Rectal smooth muscle tissue (tissue), 1 donor: Measurements from ENCODE around the gene EBF3.

ENCODE experiments used
- H3K27ac ChIP-seq: one replicate; pipeline ENCODE4 v1.7.0; 2013; ENCODE audit warnings: low read depth, low read length, inconsistent platforms
- H3K27me3 ChIP-seq: one replicate; pipeline ENCODE4 v1.7.0; 2013; ENCODE audit warnings: low read length; ENCODE audit not compliant: control insufficient read depth, insufficient read depth
- H3K36me3 ChIP-seq: one replicate; pipeline ENCODE4 v1.7.0; 2013; ENCODE audit warnings: low read length; ENCODE audit not compliant: control insufficient read depth, insufficient read depth
- H3K4me1 ChIP-seq: one replicate; pipeline ENCODE4 v1.7.0; 2013; ENCODE audit warnings: low read length; ENCODE audit not compliant: control insufficient read depth, insufficient read depth
- H3K4me3 ChIP-seq: one replicate; pipeline ENCODE4 v1.7.0; 2013; ENCODE audit warnings: low read length
- H3K9ac ChIP-seq: one replicate; pipeline ENCODE4 v1.7.0; 2013; ENCODE audit warnings: low read length

EBF3 gene

DNA sequence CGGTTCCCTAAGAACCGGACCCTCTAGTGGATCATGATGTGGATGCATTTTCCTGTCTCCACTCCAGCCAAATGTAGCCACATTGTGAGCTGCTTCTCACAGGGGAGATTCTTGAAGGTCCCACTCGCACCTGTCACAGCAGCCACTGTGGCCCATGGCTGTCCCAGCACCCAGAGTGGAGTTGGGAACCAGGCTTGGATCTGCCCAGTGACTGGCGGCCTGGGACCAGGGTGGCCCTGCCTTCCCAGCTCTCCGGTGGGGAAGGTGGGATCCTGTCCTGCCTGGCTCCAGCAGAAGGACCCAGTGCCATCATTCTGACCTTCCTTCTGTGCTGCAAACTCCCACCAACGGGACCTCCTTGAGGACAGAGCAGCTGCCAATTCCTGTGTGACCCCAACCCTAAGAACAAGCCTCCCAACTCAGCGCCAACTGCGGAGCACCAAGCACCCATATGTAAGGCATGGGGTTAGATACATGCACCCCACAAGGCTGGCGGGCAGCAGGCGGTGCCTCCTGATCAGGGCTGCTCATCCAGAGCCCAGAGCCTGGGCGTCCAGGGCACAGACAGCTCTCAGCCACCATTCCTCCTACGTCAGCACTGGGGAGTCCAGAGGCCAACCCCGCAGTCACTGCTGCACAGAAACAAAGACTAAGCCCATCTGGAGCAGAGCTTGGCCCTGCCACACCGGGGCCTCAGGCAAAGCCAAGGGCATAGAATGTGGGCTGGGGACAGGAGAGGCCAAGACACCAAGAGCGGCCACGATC, 28.8 kb downstream of the EBF3 start:
- Histone ChIP-seq H3K36me3 (no peaks in the 10 kb centered on the region), H3K4me3 (no peak overlapping the region), H3K27me3 (no peaks in the 10 kb centered on the region), H3K9ac (no peak overlapping the region), H3K27ac (no peak overlapping the region), H3K4me1 (no peaks in the 10 kb centered on the region)

DNA sequence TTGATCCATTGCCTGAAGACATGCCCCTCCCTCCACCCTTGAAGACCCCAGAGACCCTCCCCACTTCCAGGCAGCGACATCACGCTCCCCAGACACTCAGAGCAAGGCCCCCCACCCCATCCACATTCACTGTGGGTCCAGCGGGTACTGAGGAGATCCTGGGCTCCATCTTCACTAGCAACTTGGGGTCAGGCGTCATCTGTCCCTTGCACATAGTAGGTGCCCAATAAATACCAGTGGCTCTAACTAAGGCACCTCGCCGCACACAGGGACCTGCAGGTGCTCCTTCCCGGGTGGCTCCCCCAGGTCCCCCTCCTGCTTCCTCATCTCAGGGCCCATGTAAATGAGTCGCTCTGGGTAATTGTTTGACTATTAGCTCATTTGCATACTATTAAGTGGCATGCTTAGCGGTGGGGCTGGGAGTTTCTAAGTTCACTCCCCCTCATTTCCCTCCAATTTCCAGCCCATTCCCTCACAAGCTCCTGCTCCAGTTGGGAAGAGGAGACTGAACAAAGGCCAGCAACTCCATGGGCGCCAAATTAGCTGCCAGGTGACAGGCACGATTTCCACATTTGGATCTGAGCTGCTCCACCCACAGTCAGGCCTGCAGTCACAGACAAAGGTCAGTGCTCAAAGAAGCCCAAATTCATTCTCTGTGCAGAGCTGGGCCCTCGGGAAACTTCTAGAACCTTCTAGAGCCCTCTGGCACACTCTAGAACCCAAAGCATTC, 29.7 kb downstream of the EBF3 start:
- no peaks in the 10 kb centered on the region for H3K36me3 ChIP-seq
- H3K9ac ChIP-seq = no peak overlapping the region
- H3K4me3 ChIP-seq = no peak overlapping the region
- H3K27me3 ChIP-seq = no peaks in the 10 kb centered on the region
- no peak overlapping the region for H3K27ac ChIP-seq
- no peaks in the 10 kb centered on the region for H3K4me1 ChIP-seq

DNA sequence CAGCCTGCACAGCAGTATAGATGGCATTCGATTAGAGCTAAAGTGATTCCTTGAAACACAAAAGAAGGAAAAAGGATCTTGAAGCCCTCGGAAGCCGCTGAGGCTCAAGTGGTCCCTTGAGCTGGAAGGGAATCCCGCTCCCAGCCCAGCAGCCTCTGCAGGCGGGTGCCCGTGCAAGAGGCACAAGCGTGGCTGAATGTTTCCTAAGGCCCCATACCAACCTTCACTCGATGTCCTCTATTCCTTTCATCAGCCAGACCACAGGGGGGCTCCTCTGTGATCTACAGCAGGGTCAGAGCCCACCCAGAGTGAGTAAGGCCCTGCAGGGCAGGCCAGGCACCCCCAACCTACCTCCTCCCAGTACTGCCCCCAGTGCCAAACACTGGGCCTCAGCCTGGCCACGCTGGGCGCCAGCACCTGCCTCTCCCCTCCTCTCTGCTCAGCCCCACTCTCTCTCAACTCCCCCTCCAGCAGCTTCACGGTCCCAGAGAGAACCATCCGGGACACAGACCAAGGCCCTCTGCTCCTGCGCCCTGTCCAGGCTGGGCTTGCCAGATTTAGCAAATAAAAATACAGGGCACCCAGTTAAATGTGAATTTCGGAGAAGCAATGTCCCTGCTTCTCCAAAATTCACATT, 30.5 kb downstream of the EBF3 start:
- Histone ChIP-seq H3K36me3 (no peaks in the 10 kb centered on the region), H3K27ac (no peak overlapping the region), H3K27me3 (no peaks in the 10 kb centered on the region), H3K4me3 (no peak overlapping the region), H3K4me1 (no peaks in the 10 kb centered on the region), H3K9ac (no peak overlapping the region)

DNA sequence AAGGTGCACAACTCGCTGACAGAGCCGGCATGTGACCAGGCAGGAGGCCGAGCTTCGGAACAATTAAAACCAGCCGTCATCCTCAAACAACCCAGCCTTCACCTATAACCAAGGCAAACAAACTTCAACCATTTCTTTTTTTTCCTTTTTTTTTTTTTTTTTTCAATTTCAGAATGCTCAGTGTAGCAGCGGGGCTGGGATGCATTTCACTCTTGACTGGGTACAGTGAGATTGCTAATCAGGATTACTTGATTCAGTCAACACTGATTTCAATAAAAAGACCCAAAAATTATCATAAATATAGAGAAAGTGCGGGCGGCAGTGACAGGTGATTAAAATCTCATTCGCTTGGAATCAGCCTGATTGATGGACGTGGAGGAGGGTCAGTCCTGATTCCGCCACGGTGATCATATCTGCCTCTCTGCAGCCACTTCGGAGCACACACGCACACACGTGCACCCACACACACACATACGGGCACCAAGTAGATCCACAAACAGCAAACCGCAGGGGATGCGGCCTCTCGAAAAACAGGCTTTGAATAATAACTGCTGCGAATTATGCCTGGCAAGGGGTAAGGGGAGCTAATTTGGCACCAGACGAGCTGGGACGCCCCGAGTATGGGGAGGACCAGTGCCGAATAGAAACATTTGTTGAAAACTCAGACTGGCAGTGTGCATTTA, 31.2 kb downstream of the EBF3 start:
- Histone ChIP-seq H3K36me3 (no peaks in the 10 kb centered on the region), H3K4me3 (no peak overlapping the region), H3K27me3 (no peaks in the 10 kb centered on the region), H3K27ac (no peak overlapping the region), H3K4me1 (no peaks in the 10 kb centered on the region), H3K9ac (no peak overlapping the region)

DNA sequence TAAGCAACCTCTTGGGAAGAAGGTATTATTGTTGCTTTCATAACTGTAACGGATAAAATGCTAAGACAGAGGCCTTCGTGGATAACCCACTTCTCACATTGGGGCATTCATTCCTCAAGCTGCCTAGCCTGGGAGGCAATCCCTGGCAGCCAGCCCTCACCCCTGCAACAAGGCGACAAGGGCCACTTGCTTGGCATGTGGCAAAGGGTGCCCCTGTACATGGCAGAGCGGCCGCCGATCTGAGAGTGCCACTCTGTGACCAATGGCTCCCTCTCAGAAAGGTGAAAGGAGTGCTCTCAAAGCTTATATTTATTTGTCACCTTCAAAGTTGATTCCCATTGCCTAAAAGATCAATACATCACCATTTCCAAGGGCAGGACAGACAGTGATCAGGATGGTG, 31.9 kb downstream of the EBF3 start:
- H3K9ac ChIP-seq = no peak overlapping the region
- H3K36me3 ChIP-seq = no peaks in the 10 kb centered on the region
- H3K4me3 ChIP-seq = no peak overlapping the region
- H3K4me1 ChIP-seq = no peaks in the 10 kb centered on the region
- H3K27ac ChIP-seq = no peak overlapping the region
- H3K27me3 ChIP-seq = no peaks in the 10 kb centered on the region

DNA sequence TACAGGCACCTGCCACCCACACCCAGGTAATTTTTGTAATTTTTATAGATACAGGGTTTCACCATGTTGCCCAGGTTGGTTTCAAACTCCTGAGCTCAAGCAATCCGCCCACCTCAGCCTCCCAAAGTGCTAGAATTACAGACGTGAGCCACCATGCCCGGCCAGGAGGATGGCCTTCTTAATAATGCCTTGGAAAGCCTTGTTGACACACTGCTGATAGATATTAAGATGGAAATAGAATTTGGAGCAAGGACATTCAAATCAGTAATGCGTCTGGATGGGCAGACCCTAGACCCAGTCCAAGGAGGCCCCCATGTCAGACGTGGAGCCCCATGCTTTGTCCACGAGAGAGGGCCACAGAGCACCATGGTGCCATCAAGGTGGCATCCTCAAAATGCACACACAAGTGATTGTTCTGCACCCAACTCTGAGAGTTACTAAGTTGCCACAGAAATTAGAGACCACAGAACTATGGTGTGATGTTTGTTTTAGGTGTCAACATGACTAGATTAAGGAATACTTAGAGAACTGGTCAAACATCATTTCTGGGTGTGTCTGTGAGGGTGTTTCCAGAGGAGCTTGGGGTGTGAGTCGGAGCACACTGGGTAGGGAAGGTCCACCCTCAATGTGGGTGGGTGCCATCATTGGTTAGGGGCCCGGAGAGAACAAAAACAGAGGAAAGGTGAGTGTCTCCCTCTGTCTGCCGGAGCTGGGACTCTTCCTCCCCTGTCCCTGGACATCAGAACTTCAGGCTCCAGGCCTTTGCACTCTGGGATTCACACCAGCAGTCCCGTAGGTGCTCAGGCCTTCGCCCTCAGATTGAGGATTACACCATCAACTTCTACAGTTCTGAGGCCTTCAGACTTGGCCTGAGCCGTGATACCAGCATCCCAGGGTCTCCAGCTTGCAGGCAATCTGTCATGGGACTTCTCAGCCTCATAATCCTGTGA, 34.5 kb downstream of the EBF3 start:
- no peak overlapping the region for H3K4me3 ChIP-seq
- H3K4me1 ChIP-seq = no peaks in the 10 kb centered on the region
- H3K9ac ChIP-seq = no peak overlapping the region
- H3K27ac ChIP-seq = no peak overlapping the region
- H3K36me3 ChIP-seq = no peaks in the 10 kb centered on the region
- no peaks in the 10 kb centered on the region for H3K27me3 ChIP-seq

DNA sequence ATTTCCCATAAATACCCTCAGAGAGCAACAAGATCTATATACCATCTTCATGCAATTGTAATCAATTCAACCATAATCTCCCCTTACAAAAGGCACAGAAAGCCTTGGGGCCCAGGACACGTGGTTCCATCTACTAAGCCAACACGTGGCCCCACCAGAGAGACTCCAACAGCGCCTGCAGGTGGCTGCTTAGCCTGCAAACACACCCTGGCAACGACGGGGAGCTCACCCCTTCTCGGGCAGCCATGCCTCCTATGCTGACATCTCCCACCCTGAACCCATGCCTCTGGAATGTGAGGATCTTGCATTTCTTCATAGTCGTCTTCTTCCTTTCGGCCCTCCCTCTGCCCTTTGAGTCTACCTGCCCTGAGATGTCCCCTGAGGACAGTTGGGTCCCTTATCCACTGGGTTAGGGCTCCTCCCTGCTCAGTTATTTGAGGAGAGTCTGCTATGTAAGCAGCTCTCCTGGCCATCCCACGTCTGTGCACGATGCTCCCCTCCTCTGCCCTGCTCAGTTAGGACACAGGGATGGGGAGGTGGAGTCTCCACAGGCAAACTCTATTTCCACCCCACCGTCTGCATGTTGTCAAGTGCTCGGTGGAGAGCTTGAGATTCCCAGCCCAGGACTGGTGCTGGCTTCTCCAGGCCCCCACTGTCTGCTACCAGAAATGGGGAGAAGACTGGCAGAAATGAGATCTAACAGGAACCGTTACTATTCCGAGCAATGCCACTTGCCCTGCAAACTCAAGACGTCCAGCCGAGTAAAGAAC, 36.5 kb downstream of the EBF3 start:
- no peak overlapping the region for H3K4me3 ChIP-seq
- H3K4me1 ChIP-seq = no peaks in the 10 kb centered on the region
- no peak overlapping the region for H3K9ac ChIP-seq
- H3K36me3 ChIP-seq = no peaks in the 10 kb centered on the region
- no peak overlapping the region for H3K27ac ChIP-seq
- H3K27me3 ChIP-seq = no peaks in the 10 kb centered on the region

DNA sequence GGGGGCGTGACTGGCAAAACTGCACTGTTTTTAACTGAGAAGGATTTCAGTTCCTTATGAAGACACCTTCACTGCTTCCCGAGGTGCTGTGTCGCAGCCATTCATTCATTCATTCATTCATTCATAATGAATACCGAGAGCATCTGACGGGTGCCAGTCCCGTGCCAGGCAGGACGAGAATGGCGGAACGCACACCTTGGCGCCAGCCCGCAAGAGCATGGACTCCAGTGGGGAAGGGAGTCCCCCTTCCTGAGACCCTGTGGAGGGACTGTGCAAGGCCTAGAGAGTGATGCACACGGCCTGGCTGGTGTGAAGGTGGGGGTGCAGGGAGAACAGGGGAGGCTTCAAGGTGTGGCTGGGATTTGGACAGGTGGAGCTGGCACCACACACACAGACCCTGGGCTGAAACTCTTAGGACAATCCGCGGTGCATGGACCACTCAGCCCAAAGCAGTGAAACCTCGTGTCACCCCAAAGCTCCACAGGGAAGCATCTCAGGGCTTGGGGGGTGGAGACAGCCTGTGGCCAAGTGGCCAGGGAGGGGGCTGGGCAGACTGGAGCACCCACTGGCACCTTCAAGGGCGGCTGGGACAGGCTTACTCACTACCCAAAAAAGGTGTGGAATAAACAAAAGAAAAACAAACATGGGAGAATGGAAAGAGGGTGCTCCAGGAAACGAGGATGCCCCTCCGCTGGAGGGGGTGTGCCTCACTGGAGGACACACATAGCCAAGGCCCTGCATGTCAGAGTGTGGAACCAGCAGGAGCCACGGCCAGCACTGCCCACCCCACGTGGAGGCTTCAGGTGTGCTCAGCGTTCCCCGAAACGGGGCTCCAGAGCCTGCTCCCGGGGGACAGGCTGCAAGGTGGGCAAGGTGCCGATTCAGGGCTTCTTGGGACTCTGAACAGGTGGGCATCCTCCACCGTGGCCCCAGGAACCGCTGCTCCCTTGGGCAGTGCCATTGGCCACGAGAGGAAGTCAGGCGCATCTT, 37.7 kb downstream of the EBF3 start:
- no peak overlapping the region for H3K4me3 ChIP-seq
- no peak overlapping the region for H3K9ac ChIP-seq
- H3K27ac ChIP-seq = no peak overlapping the region
- H3K27me3 ChIP-seq = no peaks in the 10 kb centered on the region
- no peaks in the 10 kb centered on the region for H3K36me3 ChIP-seq
- H3K4me1 ChIP-seq = no peaks in the 10 kb centered on the region

DNA sequence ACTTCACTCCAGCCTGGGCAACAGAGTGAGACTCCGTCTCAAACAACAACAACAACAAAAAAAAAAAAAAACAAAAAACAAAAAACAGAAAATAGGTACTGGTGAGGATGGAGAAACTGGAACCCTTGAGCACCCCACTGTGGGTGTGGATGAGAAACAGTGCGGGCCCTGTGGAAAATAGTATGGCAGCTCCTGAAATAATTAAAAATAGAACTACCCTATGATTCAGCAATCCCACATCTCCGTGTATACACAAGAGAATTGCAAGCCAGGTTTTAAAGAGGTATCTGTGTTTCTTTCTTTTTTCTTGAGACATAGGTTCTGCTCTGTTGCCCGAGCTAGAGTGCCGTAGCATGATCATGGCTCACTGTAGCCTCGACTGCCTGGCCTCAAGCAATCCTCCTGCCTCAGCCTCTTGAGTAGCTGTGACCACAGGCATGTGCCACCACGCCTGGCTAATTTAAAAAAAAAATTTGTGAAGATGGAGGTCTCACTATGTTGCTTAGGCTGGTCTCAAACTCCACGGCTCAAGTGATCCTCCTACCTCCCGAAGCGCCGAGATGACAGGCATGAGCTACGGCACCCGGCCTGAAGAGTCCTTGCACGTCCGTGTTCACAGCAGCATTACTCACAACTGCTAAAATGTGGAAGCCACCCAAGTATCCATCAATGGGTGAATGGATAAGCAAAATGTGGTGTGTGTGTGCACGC, 39.5 kb downstream of the EBF3 start:
- Histone ChIP-seq H3K27me3 (no peaks in the 10 kb centered on the region), H3K27ac (no peak overlapping the region), H3K4me3 (no peak overlapping the region), H3K4me1 (no peaks in the 10 kb centered on the region), H3K36me3 (no peaks in the 10 kb centered on the region), H3K9ac (no peak overlapping the region)

DNA sequence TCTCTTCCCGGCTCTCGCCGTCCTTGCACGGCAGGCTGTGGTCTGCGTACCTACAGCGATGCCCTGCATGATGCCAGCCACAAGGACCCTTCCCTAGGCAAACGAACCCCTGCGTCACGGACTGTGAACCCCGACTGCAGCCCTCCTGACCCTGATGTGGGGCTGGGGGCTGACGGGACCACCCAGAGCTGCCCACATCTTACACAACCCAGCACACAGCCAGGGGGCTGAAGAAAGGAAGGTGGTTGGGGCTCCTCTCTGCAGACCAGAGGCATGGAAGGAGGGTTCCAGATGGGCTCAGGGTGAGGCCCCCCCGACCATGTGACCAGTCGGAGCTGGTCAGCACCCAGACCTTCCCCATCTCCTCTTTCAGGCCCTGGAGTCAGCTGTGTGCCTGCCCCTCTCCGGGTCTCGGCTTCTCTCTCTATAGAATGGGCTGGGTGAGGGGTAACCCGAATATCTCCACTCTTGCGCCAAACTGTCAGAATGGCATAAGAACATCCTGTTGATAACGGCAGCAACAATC, 41.4 kb downstream of the EBF3 start:
- Histone ChIP-seq H3K36me3 (no peaks in the 10 kb centered on the region), H3K27me3 (no peaks in the 10 kb centered on the region), H3K9ac (no peak overlapping the region), H3K4me1 (no peaks in the 10 kb centered on the region), H3K27ac (no peak overlapping the region), H3K4me3 (no peak overlapping the region)
